HG02852 (cell line): Measurements from ENCODE around the gene SPINK14.

Experiments used
- ATAC-seq: cut with Tn5 transposase; IDR thresholded peaks from one replicate; pipeline ENCODE4 v1.9.1; 2021; ENCODE audit warnings: mild to moderate bottlenecking, moderate library complexity; ENCODE audit not compliant: unreplicated experiment

The SPINK14 gene

GRCh38 chr5:148193202-148193601, 24.9 kb downstream of the SPINK14 start:
- ATAC-seq, result no peak

DNA sequence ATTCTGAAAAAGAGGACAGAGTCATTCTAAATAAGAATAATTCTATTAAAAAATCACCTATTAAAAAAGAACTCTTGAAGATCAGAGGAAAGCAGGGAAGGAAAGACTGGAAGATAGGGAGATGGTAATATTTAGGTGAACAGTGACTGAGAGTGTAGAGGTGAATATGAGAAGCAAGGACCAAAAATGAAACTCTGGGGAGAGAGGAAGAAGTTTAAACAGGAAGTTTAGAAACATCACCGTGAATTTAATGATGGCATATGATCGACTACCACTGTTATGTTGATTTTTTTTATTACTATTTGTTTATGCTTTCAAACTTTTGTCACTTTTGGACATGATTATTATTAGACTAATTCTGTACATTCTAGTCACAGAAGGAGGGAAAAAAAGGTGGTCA, 32.8 kb downstream of the SPINK14 start:
- ATAC-seq, result no peak

DNA sequence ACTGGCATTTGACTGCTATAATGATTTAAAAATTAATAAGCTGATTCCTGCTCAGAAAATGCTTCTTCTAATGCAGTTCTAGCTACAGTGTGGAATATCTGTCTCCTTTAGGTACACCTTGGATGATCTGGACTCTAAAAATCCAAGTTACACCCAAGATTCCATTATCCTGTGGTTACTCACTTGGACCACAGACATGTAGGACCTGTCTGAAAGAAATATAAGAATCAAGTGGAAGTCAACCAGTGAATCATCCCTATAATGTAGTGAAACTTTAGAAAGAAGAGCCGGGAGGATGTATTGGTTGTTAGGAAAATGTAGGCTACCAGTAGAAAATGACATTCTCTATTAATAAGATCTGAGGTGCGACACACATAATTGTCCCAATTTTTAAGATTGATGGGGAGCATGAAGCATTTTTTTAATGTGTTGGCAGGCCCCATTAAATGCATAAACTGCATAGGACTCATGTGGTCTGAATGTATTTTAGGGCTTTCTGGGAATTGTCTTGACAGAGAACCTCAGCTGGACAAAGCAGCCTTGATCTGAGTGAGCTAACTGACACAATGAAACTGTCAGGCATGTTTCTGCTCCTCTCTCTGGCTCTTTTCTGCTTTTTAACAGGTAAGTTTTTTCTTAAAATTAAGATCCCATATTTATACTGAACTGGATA, 34.3 kb downstream of the SPINK14 start, which contains the start of gene SPINK6:
TSS of gene SPINK6 (plus strand) at position 512 of the 673 bp plus-strand sequence. CDS start at position 567, 55 bp downstream.
- no peak for ATAC-seq

- no peak for ATAC-seq
Measured at GRCh38 chr5:148205044-148205806, 36.9 kb downstream of the SPINK14 start.

DNA sequence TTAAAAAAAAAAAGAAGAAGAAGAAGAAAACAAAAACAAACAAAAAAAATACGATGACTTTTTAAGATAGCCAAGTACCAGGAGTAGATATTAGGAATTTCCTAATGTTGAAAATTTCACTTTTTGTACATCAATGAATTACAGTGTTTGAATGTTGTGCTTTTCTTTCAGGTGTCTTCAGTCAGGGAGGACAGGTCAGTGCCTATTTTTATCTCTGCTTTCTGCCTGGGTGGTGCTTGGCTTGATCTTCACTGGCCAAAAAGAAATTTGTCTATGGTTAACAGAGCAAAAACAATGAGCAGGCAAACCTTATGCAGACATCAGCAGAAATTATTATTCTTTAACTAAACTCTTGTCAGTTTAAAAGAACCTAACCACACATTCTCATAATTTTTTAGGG, 37.5 kb downstream of the SPINK14 start:
- no peak for ATAC-seq

GRCh38 chr5:148206620-148207019, 38.3 kb downstream of the SPINK14 start:
- ATAC-seq, result no peak

DNA sequence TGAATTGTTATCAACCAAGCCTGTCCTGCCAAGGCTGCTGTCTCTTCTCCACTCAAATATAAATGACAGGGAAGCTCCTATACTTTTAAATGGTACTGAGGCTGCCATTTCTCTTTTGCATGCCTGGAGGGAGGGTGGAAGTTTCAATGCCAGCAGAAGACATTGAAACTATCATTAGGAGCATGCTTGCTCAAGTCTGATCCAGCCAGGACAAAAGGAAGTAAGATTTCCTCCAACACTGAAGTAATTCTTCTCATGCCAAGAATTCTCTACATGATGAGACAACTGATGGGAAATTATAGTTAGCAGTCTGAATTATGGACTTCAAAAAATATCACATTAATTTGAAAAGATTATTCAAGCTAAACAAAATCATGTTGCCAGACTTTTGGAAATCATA, 39.9 kb downstream of the SPINK14 start:
- no peak for ATAC-seq

- no peak for ATAC-seq
Measured at GRCh38 chr5:148209151-148209770, 40.9 kb downstream of the SPINK14 start.

DNA sequence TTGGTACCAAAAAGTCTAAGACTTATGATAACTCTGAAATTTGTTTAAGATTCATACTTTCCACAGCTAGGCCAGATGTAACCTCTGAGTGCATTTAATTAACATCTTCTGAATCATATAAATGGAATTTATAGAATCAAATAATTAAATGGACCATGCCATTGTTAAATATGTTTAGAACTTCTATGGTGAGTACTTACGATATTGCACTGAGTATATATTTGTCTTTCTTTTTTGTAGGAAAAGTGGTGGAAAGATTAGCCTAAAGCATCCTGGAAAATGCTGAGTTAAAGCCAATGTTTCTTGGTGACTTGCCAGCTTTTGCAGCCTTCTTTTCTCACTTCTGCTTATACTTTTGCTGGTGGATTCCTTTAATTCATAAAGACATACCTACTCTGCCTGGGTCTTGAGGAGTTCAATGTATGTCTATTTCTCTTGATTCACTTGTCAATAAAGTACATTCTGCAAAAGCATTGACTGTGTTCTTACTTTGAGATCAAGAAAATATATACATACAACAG, 46.4 kb downstream of the SPINK14 start:
- no peak for ATAC-seq

DNA sequence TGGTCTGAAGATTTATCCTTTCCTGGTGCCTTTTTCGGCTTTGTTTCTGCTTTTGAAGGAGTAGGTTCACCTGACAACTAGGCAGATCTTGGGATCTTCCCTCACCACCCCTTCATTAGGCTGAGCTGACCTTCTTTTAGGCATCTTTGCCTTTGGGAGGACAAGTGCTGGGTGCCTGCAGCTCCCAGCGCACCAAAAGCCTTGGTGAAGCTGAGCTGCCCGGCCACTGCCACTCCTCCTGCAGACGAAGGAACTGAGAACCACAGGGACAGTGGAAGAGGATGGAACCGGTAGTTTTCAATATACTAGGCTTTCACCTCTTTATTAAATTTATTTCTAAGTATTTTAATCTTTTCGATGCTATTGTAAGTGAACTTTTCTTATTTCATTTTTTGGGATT, 53.2 kb downstream of the SPINK14 start:
- no peak for ATAC-seq

DNA sequence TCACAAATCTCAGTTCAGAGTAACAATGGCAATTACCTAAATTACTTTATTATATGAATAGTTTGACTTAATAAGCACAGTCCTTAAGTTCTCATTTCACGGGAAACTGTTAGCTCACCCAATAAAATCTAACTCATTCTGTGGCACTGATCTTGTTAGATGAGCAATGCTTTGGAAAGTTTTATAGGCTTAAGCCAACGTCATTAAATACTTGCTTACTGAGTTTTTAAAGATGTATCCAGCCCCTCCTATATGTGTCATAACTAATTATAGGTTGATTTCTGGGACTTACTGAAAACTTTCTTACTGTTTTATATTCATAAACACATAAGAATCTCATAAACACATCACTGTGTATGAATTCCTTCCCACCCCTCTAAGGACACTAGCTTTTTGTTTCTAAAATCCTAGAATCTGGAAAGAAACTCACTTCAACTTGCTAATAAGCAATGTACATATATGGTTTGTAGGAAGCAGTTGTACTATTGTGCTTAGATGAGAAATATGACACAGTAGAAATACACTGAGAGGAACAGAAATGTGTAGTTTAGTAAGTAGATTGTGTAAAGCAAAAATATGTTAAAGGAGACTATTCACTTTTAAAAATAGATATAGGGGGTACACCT, 55.9 kb downstream of the SPINK14 start:
- no peak for ATAC-seq
